GM18526 (cell line): ENCODE results near the gene PTEN.

ENCODE experiments used
- POLR2A ChIP-seq: IDR thresholded peaks from 3 replicates; pipeline ENCODE4 v1.6.1; 2011; ENCODE audit not compliant: insufficient read length; ENCODE audit errors: extremely low read depth

The PTEN gene

GRCh38 chr10:87865241-87865881 is 1.9 kb downstream of the PTEN start:
- no peak for TF ChIP-seq POLR2A

- TF ChIP-seq POLR2A: no peak
Measured at GRCh38 chr10:87866412-87866974, 3.1 kb downstream of the PTEN start.

GRCh38 chr10:87867453-87867852 is 4.0 kb downstream of the PTEN start:
- TF ChIP-seq POLR2A: no peak

- TF ChIP-seq POLR2A: no peak
Measured at GRCh38 chr10:87868277-87868676, 4.9 kb downstream of the PTEN start.

GRCh38 chr10:87869773-87870551 is 6.5 kb downstream of the PTEN start:
- no peak for TF ChIP-seq POLR2A

GRCh38 chr10:87872828-87873227 is 9.4 kb downstream of the PTEN start:
- no peak for TF ChIP-seq POLR2A

- TF ChIP-seq POLR2A: no peak
Measured at GRCh38 chr10:87873656-87874055, 10.2 kb downstream of the PTEN start.

GRCh38 chr10:87875929-87876571 is 12.6 kb downstream of the PTEN start:
- no peak for TF ChIP-seq POLR2A

GRCh38 chr10:87878664-87879459 is 15.4 kb downstream of the PTEN start:
- no peak for TF ChIP-seq POLR2A

GRCh38 chr10:87880336-87880735 is 16.9 kb downstream of the PTEN start:
- no peak for TF ChIP-seq POLR2A

GRCh38 chr10:87882555-87883294 is 19.3 kb downstream of the PTEN start:
- no peak for TF ChIP-seq POLR2A

GRCh38 chr10:87886635-87887034 is 23.2 kb downstream of the PTEN start:
- TF ChIP-seq POLR2A: no peak

GRCh38 chr10:87887146-87887545 is 23.7 kb downstream of the PTEN start:
- no peak for TF ChIP-seq POLR2A

- TF ChIP-seq POLR2A: peak; percentile 7
Measured at GRCh38 chr10:87887548-87888289, 24.3 kb downstream of the PTEN start.

GRCh38 chr10:87895430-87895829 is 32.0 kb downstream of the PTEN start:
- TF ChIP-seq POLR2A: no peak
